Glutamatergic neuron (in vitro differentiated cells): ENCODE measurements around the gene RAB17. TPM values are rescaled to one million over a fixed set of nuclear protein-coding genes. Genes with fewer than 3 reads are reported as not detected.

Source experiments
- DNase-seq: peaks from one replicate; pipeline ENCODE4 v3.0.0; 2022
- H3K27ac Mint-ChIP-seq: one replicate; pipeline ENCODE4 v1.8.0; 2020; ENCODE audit warnings: mild to moderate bottlenecking, mixed read lengths, inconsistent platforms; ENCODE audit not compliant: unreplicated experiment
- H3K27me3 Mint-ChIP-seq: one replicate; pipeline ENCODE4 v1.8.0; 2020; ENCODE audit warnings: mild to moderate bottlenecking, moderate library complexity, mixed read lengths, inconsistent platforms; ENCODE audit not compliant: unreplicated experiment
- H3K36me3 Mint-ChIP-seq: one replicate; pipeline ENCODE4 v1.8.0; 2020; ENCODE audit warnings: mild to moderate bottlenecking, mixed read lengths, inconsistent platforms; ENCODE audit not compliant: unreplicated experiment
- H3K4me1 Mint-ChIP-seq: one replicate; pipeline ENCODE4 v1.8.0; 2020; ENCODE audit warnings: mild to moderate bottlenecking, low read depth, mixed read lengths, inconsistent platforms; ENCODE audit not compliant: unreplicated experiment
- H3K4me3 Mint-ChIP-seq: one replicate; pipeline ENCODE4 v1.8.0; 2020; ENCODE audit warnings: mild to moderate bottlenecking, mixed read lengths, inconsistent platforms; ENCODE audit not compliant: unreplicated experiment
- H3K9me3 Mint-ChIP-seq: one replicate; pipeline ENCODE4 v1.8.0; 2020; ENCODE audit warnings: mild to moderate bottlenecking, moderate library complexity, mixed read lengths, inconsistent platforms; ENCODE audit not compliant: unreplicated experiment
- CTCF ChIP-seq: fragments of 200-600 bp; sonication (generic); IDR thresholded peaks from one replicate; pipeline ENCODE4 v1.5.0; 2021; ENCODE audit not compliant: partially characterized antibody, unreplicated experiment
- total RNA-seq: library from RNA; stranded (reverse); fragmentation: NEBNext Ultra II Directional; extraction: Animal tissue kit (Norgen Biotek cat#: 25700); gene quantifications from one replicate; pipeline ENCODE4 v1.2.1, GENCODE V29; 2021; ENCODE audit not compliant: unreplicated experiment

RAB17 gene
- total RNA-seq, 1 donor from 2014 or later: not detected

- Mint-ChIP-seq H3K27ac (no peak overlapping the region), H3K27me3 (peaks cover 2% of the 10 kb centered on the region), H3K4me1 (no peaks in the 10 kb centered on the region), H3K9me3 (peaks cover 2% of the 10 kb centered on the region), H3K36me3 (peaks cover 8% of the 10 kb centered on the region), H3K4me3 (no peak overlapping the region)
- no peak for DNase-seq
- TF ChIP-seq CTCF: no peak
These were observed 39.4 kb downstream of the RAB17 start for GRCh38 chr2:237551071-237551574.

- H3K27me3 Mint-ChIP-seq: peaks cover 2% of the 10 kb centered on the region
- no peak for TF ChIP-seq CTCF
- H3K27ac Mint-ChIP-seq: no peak overlapping the region
- peaks cover 8% of the 10 kb centered on the region for H3K36me3 Mint-ChIP-seq
- H3K9me3 Mint-ChIP-seq: peaks cover 2% of the 10 kb centered on the region
- no peak overlapping the region for H3K4me3 Mint-ChIP-seq
- no peak for DNase-seq
- H3K4me1 Mint-ChIP-seq: peaks cover 2% of the 10 kb centered on the region
These were observed 40.7 kb downstream of the RAB17 start for GRCh38 chr2:237549643-237550415.

GRCh38 chr2:237549216-237549615, 41.3 kb downstream of the RAB17 start:
- H3K36me3 Mint-ChIP-seq: peaks cover 8% of the 10 kb centered on the region
- peaks cover 2% of the 10 kb centered on the region for H3K27me3 Mint-ChIP-seq
- TF ChIP-seq CTCF: no peak
- no peak for DNase-seq
- no peak overlapping the region for H3K4me3 Mint-ChIP-seq
- peaks cover 2% of the 10 kb centered on the region for H3K4me1 Mint-ChIP-seq
- no peak overlapping the region for H3K27ac Mint-ChIP-seq
- peaks cover 2% of the 10 kb centered on the region for H3K9me3 Mint-ChIP-seq

- no peak for DNase-seq
- peaks cover 2% of the 10 kb centered on the region for H3K4me1 Mint-ChIP-seq
- no peak overlapping the region for H3K27ac Mint-ChIP-seq
- no peaks in the 10 kb centered on the region for H3K36me3 Mint-ChIP-seq
- no peak overlapping the region for H3K4me3 Mint-ChIP-seq
- H3K9me3 Mint-ChIP-seq: peaks cover 2% of the 10 kb centered on the region
- no peak for TF ChIP-seq CTCF
- peaks cover 2% of the 10 kb centered on the region for H3K27me3 Mint-ChIP-seq
These were observed 42.6 kb downstream of the RAB17 start for GRCh38 chr2:237547841-237548416.

GRCh38 chr2:237546876-237547395, 43.6 kb downstream of the RAB17 start:
- Mint-ChIP-seq H3K36me3 (no peaks in the 10 kb centered on the region), H3K9me3 (peaks cover 2% of the 10 kb centered on the region), H3K4me3 (no peak overlapping the region), H3K4me1 (peaks cover 2% of the 10 kb centered on the region), H3K27ac (no peak overlapping the region), H3K27me3 (peaks cover 4% of the 10 kb centered on the region)
- no peak for DNase-seq
- no peak for TF ChIP-seq CTCF
